Common myeloid progenitor, CD34-positive (primary cell): Measurements from ENCODE around the gene UGT2B17.
A peak's percentile ranks its signal among the peaks of the same experiment; 100 is the strongest.
"Not testable (repeated sequence)": the region's sequence is repeated elsewhere in the genome, so short reads cannot be mapped to it uniquely, and the experiment has no call there.

ENCODE experiments used
- CTCF ChIA-PET: fragments of 350-600 bp; sonication (Branson Sonifier 250); formaldehyde crosslinking; loops from one replicate; lab custom pipeline; 2021; ENCODE audit warnings: antibody characterized with exemption; lab: Charles Lee
- POLR2A ChIA-PET: fragments of 350-600 bp; sonication (Branson Sonifier 250); formaldehyde crosslinking; loops from one replicate; lab custom pipeline; 2021; ENCODE audit warnings: antibody characterized with exemption; lab: Charles Lee
- DNase-seq, 3 donors: peaks; one replicate each; pipeline versions ENCODE4 v3.0.0 to v3.0.0-alpha.2; 2013
- H3K27ac ChIP-seq, 2 experiments: 1 replicate in 1 of 2; 2 replicates in 1 of 2; pipeline ENCODE4 v1.7.0; 2013; ENCODE audit warnings: inconsistent platforms in 2 of 2, low read length in 2 of 2, mild to moderate bottlenecking in 2 of 2, low read depth in 1 of 2, moderate library complexity in 1 of 2; ENCODE audit not compliant: severe bottlenecking in 2 of 2, insufficient read depth in 1 of 2, poor library complexity in 1 of 2
- H3K27me3 ChIP-seq, 5 experiments: replicated peaks in 2 of 5; 1 replicate in 3 of 5; 2 replicates in 2 of 5; pipeline versions ENCODE4 v1.6.1 to v1.7.0; 2013; ENCODE audit warnings: low read length in 4 of 5, mild to moderate bottlenecking in 2 of 5, moderate library complexity in 2 of 5, inconsistent platforms in 1 of 5; ENCODE audit not compliant: insufficient read depth in 5 of 5, control insufficient read depth in 4 of 5
- H3K36me3 ChIP-seq, 4 experiments: 1 replicate in 2 of 4; 2 replicates in 2 of 4; pipeline versions ENCODE4 v1.6.1 to v1.7.0; 2013; ENCODE audit warnings: low read length in 3 of 4, control low read depth in 1 of 4, mild to moderate bottlenecking in 1 of 4; ENCODE audit not compliant: control insufficient read depth in 4 of 4, insufficient read depth in 4 of 4
- H3K4me1 ChIP-seq, 4 experiments: 1 replicate in 3 of 4; 2 replicates in 1 of 4; pipeline versions ENCODE4 v1.6.1 to v1.7.1; 2013; ENCODE audit warnings: low read length in 3 of 4, mild to moderate bottlenecking in 3 of 4, control low read depth in 1 of 4, inconsistent platforms in 1 of 4, moderate library complexity in 1 of 4; ENCODE audit not compliant: control insufficient read depth in 4 of 4, insufficient read depth in 4 of 4; ENCODE audit errors: control extremely low read depth in 1 of 4
- H3K4me3 ChIP-seq, 7 experiments: 1 replicate in 4 of 7; 2 replicates in 3 of 7; pipeline versions ENCODE4 v1.5.1 to v1.7.0; 2013; ENCODE audit warnings: mild to moderate bottlenecking in 7 of 7, low read length in 6 of 7, moderate library complexity in 6 of 7, inconsistent platforms in 2 of 7, low read depth in 2 of 7, control low read depth in 1 of 7; ENCODE audit not compliant: insufficient read depth in 4 of 7, control insufficient read depth in 1 of 7; ENCODE audit errors: extremely low read depth in 1 of 7
- H3K9me3 ChIP-seq, 5 experiments: 1 replicate in 4 of 5; 2 replicates in 1 of 5; pipeline versions ENCODE4 v1.6.1 to v1.7.1; 2013; ENCODE audit warnings: low read length in 4 of 5, mild to moderate bottlenecking in 2 of 5, inconsistent platforms in 1 of 5, low read depth in 1 of 5, moderate library complexity in 1 of 5; ENCODE audit not compliant: control insufficient read depth in 4 of 5, insufficient read depth in 2 of 5; ENCODE audit errors: control extremely low read depth in 1 of 5
- WGBS: methylation state at CpG from one replicate; pipeline ENCODE4 v1.1.5; 2013; ENCODE audit not compliant: insufficient coverage; 5-methylcytosine and 5-hydroxymethylcytosine counted together

UGT2B17 gene

GRCh38 chr4:68504836-68505235, 71.3 kb downstream of the UGT2B17 start:
- H3K27me3 ChIP-seq, H3K4me3 ChIP-seq, CTCF ChIA-PET, H3K36me3 ChIP-seq, H3K4me1 ChIP-seq, H3K27ac ChIP-seq, DNase-seq, H3K9me3 ChIP-seq, POLR2A ChIA-PET: not testable (repeated sequence)
- WGBS: 100% methylated on average over 4 of the region's 4 CpGs

DNA sequence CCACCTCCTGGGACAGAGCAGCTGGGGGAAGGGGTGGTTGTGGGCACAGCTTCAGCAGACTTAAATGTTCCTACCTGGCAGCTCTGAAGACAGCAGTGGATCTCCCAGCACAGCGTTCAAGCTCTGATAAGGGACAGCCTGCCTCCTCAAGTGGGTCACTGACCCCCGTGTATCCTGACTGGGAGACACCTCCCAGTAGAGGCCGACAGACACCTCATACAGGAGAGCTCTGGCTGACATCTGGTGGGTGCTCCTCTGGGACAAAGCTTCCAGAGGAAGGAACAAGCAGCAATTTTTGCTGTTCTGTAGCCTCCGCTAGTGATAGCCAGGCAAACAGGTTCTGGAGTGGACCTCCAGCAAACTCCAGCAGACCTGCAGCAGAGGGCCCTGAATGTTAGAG, 72.7 kb downstream of the UGT2B17 start:
- H3K9me3 ChIP-seq, POLR2A ChIA-PET, H3K4me1 ChIP-seq, DNase-seq, H3K36me3 ChIP-seq, H3K27ac ChIP-seq, H3K27me3 ChIP-seq, H3K4me3 ChIP-seq, CTCF ChIA-PET: not testable (repeated sequence)
- 95% methylated on average over 3 of the region's 4 CpGs for WGBS

GRCh38 chr4:68499021-68499420, 77.1 kb downstream of the UGT2B17 start:
- Histone ChIP-seq H3K27me3 (no peaks in the 10 kb centered on the region), H3K9me3 (no peaks in the 10 kb centered on the region), H3K36me3 (no peaks in the 10 kb centered on the region), H3K4me1 (peaks cover 3 to 10% (median 7%) of the 10 kb centered on the region in 4 experiments), H3K27ac (no peak overlapping the region), H3K4me3 (no peak overlapping the region)
- no peak for DNase-seq
- no CpG with 5 or more reads among the region's 4 CpGs for WGBS
- POLR2A ChIA-PET: no interaction called here
- CTCF ChIA-PET: interaction anchor here (1.0 to 1.6 kb wide), 4 partner anchors 10 to 83 kb away, joined by 3 to 4 read pairs (median 3); no protein-coding TSS in a partner anchor

- H3K9me3 ChIP-seq: no peaks in the 10 kb centered on the region
- H3K36me3 ChIP-seq: no peaks in the 10 kb centered on the region
- CTCF ChIA-PET: interaction anchor here (1.0 to 1.6 kb wide), 5 partner anchors 9 to 83 kb away, joined by 3 to 4 read pairs (median 3); no protein-coding TSS in a partner anchor
- POLR2A ChIA-PET: no interaction called here
- H3K4me1 ChIP-seq: peaks cover 3 to 10% (median 7%) of the 10 kb centered on the region in 4 experiments
- no peak overlapping the region for H3K27ac ChIP-seq
- WGBS: no CpG with 5 or more reads among the region's 5 CpGs
- H3K4me3 ChIP-seq: no peak overlapping the region
- H3K27me3 ChIP-seq: no peaks in the 10 kb centered on the region
- peak; percentile 61 to 82 (median 77) for DNase-seq
Measured at GRCh38 chr4:68498413-68499007, 77.6 kb downstream of the UGT2B17 start.

GRCh38 chr4:68494688-68495087, 81.4 kb downstream of the UGT2B17 start:
- peak in 1 of 3 donors; percentile 7 for DNase-seq
- Histone ChIP-seq H3K27me3 (no peaks in the 10 kb centered on the region), H3K9me3 (no peaks in the 10 kb centered on the region), H3K27ac (peak overlapping the region in 1 of 2 experiments; percentile 27), H3K4me1 (peaks cover 3 to 10% (median 7%) of the 10 kb centered on the region in 4 experiments), H3K36me3 (no peaks in the 10 kb centered on the region), H3K4me3 (peak overlapping the region in 1 of 7 experiments; percentile 34)
- ChIA-PET POLR2A (no interaction called here), CTCF (interaction anchor here (1.2 kb wide), 1 partner anchor 675 kb away, joined by 7 read pairs; no protein-coding TSS in a partner anchor)
- WGBS: no CpG with 5 or more reads among the region's 1 CpG

- no peak for DNase-seq
- WGBS: 98% methylated on average over 6 of the region's 6 CpGs
- no peaks in the 10 kb centered on the region for H3K36me3 ChIP-seq
- no peaks in the 10 kb centered on the region for H3K9me3 ChIP-seq
- H3K4me1 ChIP-seq: peaks cover 3 to 10% (median 7%) of the 10 kb centered on the region in 4 experiments
- ChIA-PET CTCF (no interaction called here), POLR2A (no interaction called here)
- H3K27me3 ChIP-seq: no peaks in the 10 kb centered on the region
- H3K27ac ChIP-seq: no peak overlapping the region
- no peak overlapping the region for H3K4me3 ChIP-seq
Measured at GRCh38 chr4:68490826-68491457, 85.2 kb downstream of the UGT2B17 start.

DNA sequence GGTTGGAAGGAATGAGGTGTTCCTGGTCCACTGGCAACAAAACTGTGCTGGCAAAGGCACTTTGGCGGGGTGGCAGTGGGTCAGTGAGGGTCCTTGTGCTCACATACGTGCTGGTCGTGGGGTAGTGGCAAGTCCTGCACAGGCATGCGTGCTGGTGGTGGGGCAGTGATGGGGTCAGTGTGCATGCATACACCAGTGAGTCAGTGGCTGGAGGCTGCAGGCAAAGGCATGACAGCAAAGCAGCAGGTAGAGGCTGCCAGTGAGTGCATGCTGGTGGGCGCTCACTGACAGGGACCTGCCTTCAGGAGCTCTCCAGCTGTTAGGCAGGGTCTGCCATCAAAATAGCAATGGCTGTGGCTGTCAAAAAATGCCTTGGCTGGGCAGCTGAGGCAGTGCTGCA, 86.8 kb downstream of the UGT2B17 start:
- POLR2A ChIA-PET: no interaction called here
- Histone ChIP-seq H3K36me3 (no peaks in the 10 kb centered on the region), H3K4me3 (no peak overlapping the region), H3K9me3 (no peaks in the 10 kb centered on the region), H3K27ac (no peak overlapping the region), H3K27me3 (no peaks in the 10 kb centered on the region), H3K4me1 (peaks cover 0 to 3% (median 2%) of the 10 kb centered on the region in 4 experiments)
- CTCF ChIA-PET: interaction anchor here (1.5 kb wide), 1 partner anchor 9 kb away, joined by 4 read pairs; no protein-coding TSS in a partner anchor
- no peak for DNase-seq
- 57% methylated on average over 1 of the region's 5 CpGs for WGBS
